Activated naive CD4-positive, alpha-beta T cell treated with anti-CD3 and anti-CD28 coated beads for 36 hours (primary cell): ENCODE measurements around the gene BRME1. TPM values are rescaled to one million over a fixed set of nuclear protein-coding genes. Genes with fewer than 3 reads are reported as not detected.
"Not testable (repeated sequence)": the region's sequence is repeated elsewhere in the genome, so short reads cannot be mapped to it uniquely, and the experiment has no call there.

ENCODE experiments used
- CTCF ChIA-PET: fragments of 350-600 bp; sonication (Branson Sonifier 250); formaldehyde crosslinking; loops from one replicate; lab custom pipeline; 2021; ENCODE audit warnings: antibody characterized with exemption; lab: Charles Lee
- DNase-seq: peaks from one replicate; pipeline ENCODE4 v3.0.0-alpha.2; 2020
- H3K27ac Mint-ChIP-seq: one replicate; pipeline ENCODE4 v1.8.0; 2021; ENCODE audit warnings: mild to moderate bottlenecking, mixed read lengths
- H3K27me3 Mint-ChIP-seq: one replicate; pipeline ENCODE4 v1.8.0; 2021; ENCODE audit warnings: low read depth, mixed read lengths
- H3K36me3 Mint-ChIP-seq: one replicate; pipeline ENCODE4 v1.8.0; 2021; ENCODE audit warnings: low read depth, mixed read lengths
- H3K4me1 Mint-ChIP-seq: one replicate; pipeline ENCODE4 v1.8.0; 2021; ENCODE audit warnings: low read depth, mixed read lengths
- H3K4me3 Mint-ChIP-seq: one replicate; pipeline ENCODE4 v1.8.0; 2021; ENCODE audit warnings: mild to moderate bottlenecking, moderate library complexity, mixed read lengths
- H3K9me3 Mint-ChIP-seq: one replicate; pipeline ENCODE4 v1.8.0; 2021; ENCODE audit warnings: mixed read lengths
- intact Hi-C: fragments of 100-400 bp; cut with micrococcal nuclease; formaldehyde crosslinking; loops from one replicate; pipeline ENCODE4 v1.15.1; 2023
- total RNA-seq, 2 experiments: library from RNA; stranded (reverse); gene quantifications; one replicate each; pipeline ENCODE4 v1.2.3, GENCODE V29; 2021

BRME1 gene
- total RNA-seq, 2 experiments from 2014 or later, result 5.8 to 5.9 TPM

- Mint-ChIP-seq H3K27ac (peak overlapping the region; percentile 99), H3K9me3 (no peaks in the 10 kb centered on the region), H3K36me3 (no peaks in the 10 kb centered on the region), H3K4me3 (peak overlapping the region; percentile 96), H3K27me3 (peaks cover 28% of the 10 kb centered on the region), H3K4me1 (peaks cover 29% of the 10 kb centered on the region)
- CTCF ChIA-PET, result interaction anchor here (0.5 to 4.8 kb wide), 36 partner anchors 9 to 1571 kb away, joined by 3 to 124 read pairs (median 4); partner anchors contain the start of genes C19orf53, MRI1 and ZSWIM4
- intact Hi-C loops, result loop anchor here (1.0 to 5.0 kb wide), 7 partner anchors 15 to 585 kb away; no protein-coding TSS in a partner anchor
- DNase-seq, result peak; percentile 93
Measured at GRCh38 chr19:13861714-13862531, 44.0 kb downstream of the BRME1 start.

- no peak for DNase-seq
- Mint-ChIP-seq H3K4me3 (peak overlapping the region; percentile 96), H3K27ac (peak overlapping the region; percentile 99), H3K9me3 (no peaks in the 10 kb centered on the region), H3K36me3 (no peaks in the 10 kb centered on the region), H3K27me3 (peaks cover 22% of the 10 kb centered on the region), H3K4me1 (peaks cover 28% of the 10 kb centered on the region)
- intact Hi-C loops, result loop anchor here (1.0 to 5.0 kb wide), 3 partner anchors 14 to 584 kb away; no protein-coding TSS in a partner anchor
- CTCF ChIA-PET, result interaction anchor here (0.5 to 4.8 kb wide), 15 partner anchors 9 to 269 kb away, joined by 3 to 124 read pairs (median 6); partner anchors contain the start of genes C19orf53 and ZSWIM4
Measured at GRCh38 chr19:13861392-13861713, 44.6 kb downstream of the BRME1 start.

- Mint-ChIP-seq H3K27me3 (peaks cover 18% of the 10 kb centered on the region), H3K4me3 (peak overlapping the region; percentile 96), H3K36me3 (no peaks in the 10 kb centered on the region), H3K4me1 (peaks cover 25% of the 10 kb centered on the region), H3K27ac (peak overlapping the region; percentile 99), H3K9me3 (no peaks in the 10 kb centered on the region)
- DNase-seq, result no peak
- CTCF ChIA-PET, result interaction anchor here (0.5 to 4.8 kb wide), 14 partner anchors 8 to 270 kb away, joined by 3 to 124 read pairs (median 6); partner anchors contain the start of genes C19orf53 and ZSWIM4
- intact Hi-C loops, result loop anchor here (1.0 to 5.0 kb wide), 3 partner anchors 14 to 584 kb away; no protein-coding TSS in a partner anchor
Measured at GRCh38 chr19:13860679-13861391, 45.1 kb downstream of the BRME1 start.

- no peaks in the 10 kb centered on the region for H3K9me3 Mint-ChIP-seq
- intact Hi-C loops, result no loop called here
- H3K36me3 Mint-ChIP-seq, result no peaks in the 10 kb centered on the region
- no peak overlapping the region for H3K4me3 Mint-ChIP-seq
- H3K4me1 Mint-ChIP-seq, result peaks cover 24% of the 10 kb centered on the region
- CTCF ChIA-PET, result interaction anchor here (0.8 to 1.3 kb wide), 4 partner anchors 10 to 84 kb away, joined by 3 to 5 read pairs (median 3); no protein-coding TSS in a partner anchor
- H3K27me3 Mint-ChIP-seq, result peaks cover 14% of the 10 kb centered on the region
- DNase-seq, result no peak
- no peak overlapping the region for H3K27ac Mint-ChIP-seq
Measured at GRCh38 chr19:13859361-13859880, 46.5 kb downstream of the BRME1 start.

GRCh38 chr19:13856497-13856896 lies 49.4 kb downstream of the BRME1 start:
- Mint-ChIP-seq H3K4me1 (peaks cover 18% of the 10 kb centered on the region), H3K27me3 (no peaks in the 10 kb centered on the region), H3K4me3 (no peak overlapping the region), H3K36me3 (no peaks in the 10 kb centered on the region), H3K27ac (no peak overlapping the region), H3K9me3 (no peaks in the 10 kb centered on the region)
- CTCF ChIA-PET, result interaction anchor here (1.0 to 1.8 kb wide), 3 partner anchors 10 to 73 kb away, joined by 3 to 4 read pairs (median 4); no protein-coding TSS in a partner anchor
- DNase-seq, result no peak
- intact Hi-C loops, result no loop called here

GRCh38 chr19:13852171-13852707 lies 53.7 kb downstream of the BRME1 start:
- H3K36me3 Mint-ChIP-seq, H3K9me3 Mint-ChIP-seq, H3K27ac Mint-ChIP-seq, H3K27me3 Mint-ChIP-seq, H3K4me3 Mint-ChIP-seq, intact Hi-C loops, DNase-seq: not testable (repeated sequence)
- CTCF ChIA-PET, result interaction anchor here (0.6 to 3.9 kb wide), 5 partner anchors 10 to 284 kb away, joined by 3 to 23 read pairs (median 3); partner anchors contain the start of gene ASF1B
- H3K4me1 Mint-ChIP-seq, result peaks cover 20% of the 10 kb centered on the region

- H3K4me3 Mint-ChIP-seq, H3K9me3 Mint-ChIP-seq, H3K27me3 Mint-ChIP-seq, H3K27ac Mint-ChIP-seq, DNase-seq, H3K36me3 Mint-ChIP-seq, intact Hi-C loops: not testable (repeated sequence)
- CTCF ChIA-PET, result interaction anchor here (0.6 to 3.9 kb wide), 3 partner anchors 10 to 28 kb away, joined by 3 to 23 read pairs (median 3); no protein-coding TSS in a partner anchor
- peaks cover 20% of the 10 kb centered on the region for H3K4me1 Mint-ChIP-seq
Measured at GRCh38 chr19:13851734-13852114, 54.2 kb downstream of the BRME1 start.

- H3K36me3 Mint-ChIP-seq, result no peaks in the 10 kb centered on the region
- DNase-seq, result peak; percentile 50
- no peaks in the 10 kb centered on the region for H3K27me3 Mint-ChIP-seq
- CTCF ChIA-PET, result interaction anchor here (1.1 to 3.9 kb wide), 2 partner anchors 11 to 18 kb away, joined by 3 to 23 read pairs; no protein-coding TSS in a partner anchor
- H3K4me3 Mint-ChIP-seq, result peak overlapping the region; percentile 54
- H3K27ac Mint-ChIP-seq, result no peak overlapping the region
- intact Hi-C loops, result no loop called here
- no peaks in the 10 kb centered on the region for H3K9me3 Mint-ChIP-seq
- peaks cover 26% of the 10 kb centered on the region for H3K4me1 Mint-ChIP-seq
Measured at GRCh38 chr19:13850910-13851733, 54.8 kb downstream of the BRME1 start.

GRCh38 chr19:13849991-13850909 lies 55.7 kb downstream of the BRME1 start:
- Mint-ChIP-seq H3K36me3 (no peaks in the 10 kb centered on the region), H3K4me1 (peaks cover 32% of the 10 kb centered on the region), H3K27ac (no peak overlapping the region), H3K9me3 (no peaks in the 10 kb centered on the region), H3K4me3 (peak overlapping the region; percentile 54), H3K27me3 (no peaks in the 10 kb centered on the region)
- DNase-seq, result peak; percentile 75
- intact Hi-C loops, result loop anchor here (5.0 to 10.0 kb wide), 2 partner anchors 532 to 1065 kb away; partner anchors contain the start of gene ADGRE5
- CTCF ChIA-PET, result interaction anchor here (1.3 kb wide), 2 partner anchors 9 to 53 kb away, joined by 3 read pairs; no protein-coding TSS in a partner anchor
